PC-3 (cell line): Measurements from ENCODE around the gene TJP3. TPM values are rescaled to one million over a fixed set of nuclear protein-coding genes. Genes with fewer than 3 reads are reported as not detected.

Source experiments
- ATAC-seq: fragments of 200-7000 bp; cut with Tn5 transposase; 2 replicates; pipeline ENCODE4 v1.9.1; 2020; ENCODE audit warnings: mild to moderate bottlenecking, moderate library complexity
- BruUV-seq: library from RNA; stranded (reverse); fragments of 400-500 nt; replicated peaks from 2 replicates; lab custom pipeline; 2021; lab: Mats Ljungman, UMichigan
- CTCF ChIA-PET: fragments of 300-600 bp; sonication (Branson Sonifier 250); formaldehyde crosslinking; loops from one replicate; lab custom pipeline; 2022; ENCODE audit warnings: antibody characterized with exemption; lab: Charles Lee
- POLR2A ChIA-PET: fragments of 300-600 bp; sonication (Branson Sonifier 250); formaldehyde crosslinking; loops from one replicate; lab custom pipeline; 2022; ENCODE audit warnings: antibody characterized with exemption; ENCODE audit not compliant: unreplicated experiment; lab: Charles Lee
- DNase-seq: peaks from one replicate; pipeline ENCODE4 v3.0.0-alpha.2; 2015
- H2AFZ ChIP-seq: fragments of 300-600 bp; sonication (generic); 2 replicates; pipeline ENCODE4 v1.6.0; 2016; ENCODE audit warnings: antibody characterized with exemption, low read length
- H3F3A ChIP-seq: fragments of 300-600 bp; sonication (generic); one replicate; pipeline ENCODE4 v1.6.0; 2017; ENCODE audit warnings: antibody characterized with exemption, low read length, control low read depth, mild to moderate bottlenecking; ENCODE audit not compliant: unreplicated experiment
- H3K27ac ChIP-seq: fragments of 300-600 bp; sonication (generic); 2 replicates; pipeline ENCODE4 v1.5.1; 2016; ENCODE audit warnings: mild to moderate bottlenecking, low read length
- H3K27me3 ChIP-seq: fragments of 300-600 bp; sonication (generic); 2 replicates; pipeline ENCODE4 v1.6.1; 2016; ENCODE audit warnings: low read length, mixed read lengths
- H3K36me3 ChIP-seq: fragments of 300-600 bp; sonication (generic); 2 replicates; pipeline ENCODE4 v1.6.1; 2016; ENCODE audit warnings: low read depth, mixed run types, low read length, mixed read lengths
- H3K4me1 ChIP-seq: fragments of 300-600 bp; sonication (generic); 2 replicates; pipeline ENCODE4 v1.5.1; 2016; ENCODE audit warnings: low read length; ENCODE audit not compliant: insufficient read depth
- H3K4me2 ChIP-seq: fragments of 300-600 bp; sonication (generic); 2 replicates; pipeline ENCODE4 v1.6.0; 2016; ENCODE audit warnings: low read length
- H3K4me3 ChIP-seq: fragments of 300-600 bp; sonication (generic); 2 replicates; pipeline ENCODE4 v1.5.1; 2016; ENCODE audit warnings: mild to moderate bottlenecking, low read length, mixed read lengths
- H3K79me2 ChIP-seq: fragments of 300-600 bp; sonication (generic); 2 replicates; pipeline ENCODE4 v1.6.1; 2017; ENCODE audit warnings: low read length, mixed read lengths
- H3K9ac ChIP-seq: fragments of 300-600 bp; sonication (generic); 2 replicates; pipeline ENCODE4 v1.6.0; 2016; ENCODE audit warnings: mild to moderate bottlenecking, low read length
- H3K9me2 ChIP-seq: fragments of 300-600 bp; sonication (generic); replicated peaks from 2 replicates; pipeline ENCODE4 v1.6.1; 2016; ENCODE audit warnings: mixed run types, low read length, mixed read lengths
- H3K9me3 ChIP-seq: fragments of 300-600 bp; sonication (generic); 2 replicates; pipeline ENCODE4 v1.6.1; 2016; ENCODE audit warnings: low read length, mixed read lengths
- H4K20me1 ChIP-seq: fragments of 300-600 bp; sonication (generic); 2 replicates; pipeline ENCODE4 v1.6.1; 2016; ENCODE audit warnings: low read length, mixed read lengths
- EZH2 ChIP-seq: fragments of 300-600 bp; sonication (generic); IDR thresholded peaks from one replicate; pipeline ENCODE4 v1.6.1; 2017; ENCODE audit warnings: antibody characterized with exemption, mild to moderate bottlenecking, low read length; ENCODE audit not compliant: unreplicated experiment
- EZH2phosphoT487 ChIP-seq: fragments of 300-600 bp; sonication (generic); IDR thresholded peaks from 2 replicates; pipeline ENCODE4 v1.6.1; 2018; ENCODE audit warnings: mild to moderate bottlenecking, antibody characterized with exemption, low read length, borderline replicate concordance
- intact Hi-C: fragments of 100-400 bp; cut with micrococcal nuclease; formaldehyde crosslinking; loops from 2 replicates; pipeline ENCODE4 v1.9.0; 2023
- total RNA-seq: library from RNA; depleted of rRNA; stranded (reverse); fragments of >200 nt; gene quantifications from 2 replicates; pipeline ENCODE4 v1.2.3, GENCODE V29; 2014
- TF ChIP-seq, protein P1 (sequence below): fragments of 300-600 bp; sonication (generic); conservative IDR thresholded peaks from 2 replicates; pipeline ENCODE4 v1.5.1; 2017; ENCODE audit warnings: antibody characterized with exemption, low read depth, mild to moderate bottlenecking, low read length

TJP3 gene
- total RNA-seq, 1 experiment from 2014 or later: 11.7 TPM

DNA sequence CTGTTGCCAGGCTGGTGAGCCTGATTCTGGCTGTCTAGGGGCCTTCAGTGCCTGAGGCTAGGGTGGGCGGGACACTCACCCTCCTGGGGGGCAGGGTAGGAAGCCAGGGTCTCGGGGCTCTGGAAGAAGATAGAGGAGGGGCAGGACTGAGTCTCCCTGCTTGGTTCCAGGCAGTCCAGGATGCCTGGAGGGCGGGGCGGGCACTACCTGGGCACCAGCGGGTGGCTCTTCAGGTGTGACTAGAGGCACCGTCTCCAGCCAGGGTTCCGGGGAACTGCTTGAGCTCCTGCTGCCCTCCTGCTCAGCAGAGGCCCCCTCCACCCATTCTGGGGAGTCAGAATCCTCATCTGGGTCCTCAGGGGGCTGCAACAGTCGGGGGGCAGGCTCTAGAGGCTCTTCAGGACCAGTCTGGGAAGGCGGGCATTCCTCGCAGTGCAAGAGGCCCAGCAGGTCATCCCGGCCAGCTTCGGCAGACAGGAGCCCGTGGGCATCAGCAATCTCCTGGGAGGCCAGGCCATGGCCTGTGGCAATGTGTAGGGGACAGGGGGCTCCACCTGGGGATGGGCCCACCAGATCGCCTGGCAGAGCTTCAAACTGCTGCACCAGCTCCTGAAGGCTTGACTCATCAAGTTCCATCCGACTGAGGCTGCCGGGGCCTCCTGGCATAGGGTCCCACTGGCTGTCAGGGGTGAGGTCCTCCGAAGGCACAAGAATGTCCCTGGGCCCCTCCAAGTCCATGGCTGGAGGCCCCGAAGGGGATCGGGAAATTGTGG, 51.5 kb downstream of the TJP3 start:
- CTCF ChIA-PET: interaction anchor here (0.7 kb wide), 1 partner anchor 607 kb away, joined by 6 read pairs; no protein-coding TSS in a partner anchor
- Histone ChIP-seq H3K4me1 (peaks cover 5% of the 10 kb centered on the region; the same call in 1 of the 2 replicates), H3K9me3 (no peaks in the 10 kb centered on the region), H3K9me2 (no peaks in the 10 kb centered on the region), H4K20me1 (no peaks in the 10 kb centered on the region), H3K4me2 (0 out of 2 replicates have a peak overlapping the region, but pooled peaks have one; percentile 94), H3K27me3 (no peaks in the 10 kb centered on the region), H3K4me3 (no peak overlapping the region), H3K27ac (no peak overlapping the region), H3K36me3 (no peaks in the 10 kb centered on the region), H3K79me2 (peaks cover 28% of the 10 kb centered on the region), H3F3A (no peaks in the 10 kb centered on the region), H2AFZ (no peak overlapping the region), H3K9ac (no peak overlapping the region)
- POLR2A ChIA-PET: no interaction called here
- DNase-seq (no peak), ATAC-seq (no peak)
- BruUV-seq: no TSS peak
- no peak for TF ChIP-seq EZH2phosphoT487
- TF ChIP-seq, protein P1, sequence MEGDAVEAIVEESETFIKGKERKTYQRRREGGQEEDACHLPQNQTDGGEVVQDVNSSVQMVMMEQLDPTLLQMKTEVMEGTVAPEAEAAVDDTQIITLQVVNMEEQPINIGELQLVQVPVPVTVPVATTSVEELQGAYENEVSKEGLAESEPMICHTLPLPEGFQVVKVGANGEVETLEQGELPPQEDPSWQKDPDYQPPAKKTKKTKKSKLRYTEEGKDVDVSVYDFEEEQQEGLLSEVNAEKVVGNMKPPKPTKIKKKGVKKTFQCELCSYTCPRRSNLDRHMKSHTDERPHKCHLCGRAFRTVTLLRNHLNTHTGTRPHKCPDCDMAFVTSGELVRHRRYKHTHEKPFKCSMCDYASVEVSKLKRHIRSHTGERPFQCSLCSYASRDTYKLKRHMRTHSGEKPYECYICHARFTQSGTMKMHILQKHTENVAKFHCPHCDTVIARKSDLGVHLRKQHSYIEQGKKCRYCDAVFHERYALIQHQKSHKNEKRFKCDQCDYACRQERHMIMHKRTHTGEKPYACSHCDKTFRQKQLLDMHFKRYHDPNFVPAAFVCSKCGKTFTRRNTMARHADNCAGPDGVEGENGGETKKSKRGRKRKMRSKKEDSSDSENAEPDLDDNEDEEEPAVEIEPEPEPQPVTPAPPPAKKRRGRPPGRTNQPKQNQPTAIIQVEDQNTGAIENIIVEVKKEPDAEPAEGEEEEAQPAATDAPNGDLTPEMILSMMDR: no peak
- TF ChIP-seq EZH2: no peak
- intact Hi-C loops: loop anchor here (5.0 kb wide), 1 partner anchor 228 kb away; the partner anchor contains the start of gene EEF2

DNA sequence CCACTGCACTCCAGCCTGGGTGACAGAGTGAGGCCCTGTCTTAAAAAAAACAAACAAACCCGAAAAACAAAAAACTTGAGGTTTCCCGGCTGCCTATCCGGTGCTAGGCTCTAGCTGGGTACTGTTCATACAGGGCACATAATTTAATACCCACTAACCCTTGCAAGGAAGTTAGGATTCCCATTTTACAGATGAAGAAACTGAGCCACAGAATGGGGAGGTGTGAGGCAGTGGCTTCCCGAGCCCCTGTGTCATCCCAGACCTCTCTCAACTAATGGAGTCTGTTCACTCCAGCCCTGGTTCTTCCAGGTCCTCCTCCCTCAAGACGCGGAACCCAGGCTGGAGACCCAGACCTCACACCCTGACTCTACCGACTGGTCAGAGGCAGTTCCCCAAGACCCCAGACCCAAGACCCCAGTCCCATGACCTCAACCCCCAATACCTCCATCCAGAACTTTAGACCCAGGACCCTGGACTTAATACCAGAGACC, 52.7 kb downstream of the TJP3 start:
- ATAC-seq: no peak
- H3K4me2 ChIP-seq: peak overlapping the region; percentile 94
- BruUV-seq: TSS peak; percentile 44

More for the DNA sequence above, 52.7 kb downstream of the TJP3 start:
- peaks cover 5% of the 10 kb centered on the region; the same call in 1 of the 2 replicates for H3K4me1 ChIP-seq
- H3K9me2 ChIP-seq: no peaks in the 10 kb centered on the region
- TF ChIP-seq, protein P1: no peak
- TF ChIP-seq EZH2phosphoT487: no peak
- no peak for TF ChIP-seq EZH2
- H2AFZ ChIP-seq: peak overlapping the region; percentile 62
- H3K9me3 ChIP-seq: no peaks in the 10 kb centered on the region
- no peak for DNase-seq
- H3F3A ChIP-seq: no peaks in the 10 kb centered on the region
- no peaks in the 10 kb centered on the region for H3K36me3 ChIP-seq
- ChIA-PET CTCF (no interaction called here), POLR2A (no interaction called here)
- intact Hi-C loops: loop anchor here (5.0 kb wide), 1 partner anchor 226 kb away; the partner anchor contains the start of gene EEF2
- no peaks in the 10 kb centered on the region for H4K20me1 ChIP-seq
- peak overlapping the region; percentile 85 for H3K9ac ChIP-seq
- no peaks in the 10 kb centered on the region for H3K27me3 ChIP-seq
- peaks cover 28% of the 10 kb centered on the region for H3K79me2 ChIP-seq
- H3K4me3 ChIP-seq: peak overlapping the region; percentile 73
- H3K27ac ChIP-seq: no peak overlapping the region
